Calu3 (cell line): ENCODE results near the gene RNF180. TPM values are rescaled to one million over a fixed set of nuclear protein-coding genes. Genes with fewer than 3 reads are reported as not detected.

Experiments
- BruUV-seq: library from RNA; stranded (reverse); fragments of 400-500 nt; replicated peaks from 2 replicates; lab custom pipeline; 2021; lab: Mats Ljungman, UMichigan
- CTCF ChIA-PET: fragments of 300-600 bp; sonication (Branson Sonifier 250); formaldehyde crosslinking; loops from one replicate; lab custom pipeline; 2022; ENCODE audit warnings: antibody characterized with exemption; lab: Charles Lee
- DNase-seq: peaks from one replicate; pipeline ENCODE4 v3.0.0; 2022
- H3K27ac Mint-ChIP-seq: one replicate; pipeline ENCODE4 v1.8.0; 2022; ENCODE audit warnings: mixed read lengths; ENCODE audit not compliant: unreplicated experiment
- H3K27me3 Mint-ChIP-seq: one replicate; pipeline ENCODE4 v1.8.0; 2022; ENCODE audit warnings: mixed read lengths; ENCODE audit not compliant: unreplicated experiment
- H3K36me3 Mint-ChIP-seq: one replicate; pipeline ENCODE4 v1.8.0; 2022; ENCODE audit warnings: mild to moderate bottlenecking, moderate library complexity, mixed read lengths; ENCODE audit not compliant: insufficient read depth, unreplicated experiment
- H3K4me1 Mint-ChIP-seq: one replicate; pipeline ENCODE4 v1.8.0; 2022; ENCODE audit warnings: mild to moderate bottlenecking, low read depth, mixed read lengths; ENCODE audit not compliant: unreplicated experiment
- H3K4me3 Mint-ChIP-seq: one replicate; pipeline ENCODE4 v1.8.0; 2022; ENCODE audit warnings: mild to moderate bottlenecking, low read depth, moderate library complexity, mixed read lengths; ENCODE audit not compliant: unreplicated experiment
- H3K9me3 Mint-ChIP-seq: one replicate; pipeline ENCODE4 v1.8.0; 2022; ENCODE audit warnings: low read depth, mixed read lengths; ENCODE audit not compliant: unreplicated experiment
- intact Hi-C: fragments of 100-400 bp; cut with micrococcal nuclease; formaldehyde crosslinking; loops from one replicate; pipeline ENCODE4 v1.10.0; 2022; ENCODE audit not compliant: unreplicated experiment
- total RNA-seq: library from RNA; stranded (reverse); gene quantifications from 2 replicates; pipeline ENCODE4 v1.2.3, GENCODE V29; 2022
- TF ChIP-seq, protein P1 (sequence below): fragments of 200-600 bp; IDR thresholded peaks from one replicate; pipeline ENCODE4 v1.8.0; 2022; ENCODE audit warnings: antibody characterized with exemption; ENCODE audit not compliant: unreplicated experiment

The RNF180 gene
- total RNA-seq, 1 experiment from 2014 or later: 2.1 TPM

GRCh38 chr5:64149268-64149667 lies 16.4 kb upstream of the RNF180 start:
- H3K9me3 Mint-ChIP-seq: peaks cover 3% of the 10 kb centered on the region
- BruUV-seq: no TSS peak
- H3K4me3 Mint-ChIP-seq: no peak overlapping the region
- peaks cover 26% of the 10 kb centered on the region for H3K27me3 Mint-ChIP-seq
- CTCF ChIA-PET: no interaction called here
- no peak for DNase-seq
- TF ChIP-seq, protein P1, sequence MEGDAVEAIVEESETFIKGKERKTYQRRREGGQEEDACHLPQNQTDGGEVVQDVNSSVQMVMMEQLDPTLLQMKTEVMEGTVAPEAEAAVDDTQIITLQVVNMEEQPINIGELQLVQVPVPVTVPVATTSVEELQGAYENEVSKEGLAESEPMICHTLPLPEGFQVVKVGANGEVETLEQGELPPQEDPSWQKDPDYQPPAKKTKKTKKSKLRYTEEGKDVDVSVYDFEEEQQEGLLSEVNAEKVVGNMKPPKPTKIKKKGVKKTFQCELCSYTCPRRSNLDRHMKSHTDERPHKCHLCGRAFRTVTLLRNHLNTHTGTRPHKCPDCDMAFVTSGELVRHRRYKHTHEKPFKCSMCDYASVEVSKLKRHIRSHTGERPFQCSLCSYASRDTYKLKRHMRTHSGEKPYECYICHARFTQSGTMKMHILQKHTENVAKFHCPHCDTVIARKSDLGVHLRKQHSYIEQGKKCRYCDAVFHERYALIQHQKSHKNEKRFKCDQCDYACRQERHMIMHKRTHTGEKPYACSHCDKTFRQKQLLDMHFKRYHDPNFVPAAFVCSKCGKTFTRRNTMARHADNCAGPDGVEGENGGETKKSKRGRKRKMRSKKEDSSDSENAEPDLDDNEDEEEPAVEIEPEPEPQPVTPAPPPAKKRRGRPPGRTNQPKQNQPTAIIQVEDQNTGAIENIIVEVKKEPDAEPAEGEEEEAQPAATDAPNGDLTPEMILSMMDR: no peak
- no peaks in the 10 kb centered on the region for H3K4me1 Mint-ChIP-seq
- intact Hi-C loops: loop anchor here (5.0 kb wide), 1 partner anchor 747 kb away; no protein-coding TSS in a partner anchor
- H3K36me3 Mint-ChIP-seq: no peaks in the 10 kb centered on the region
- no peak overlapping the region for H3K27ac Mint-ChIP-seq

DNA sequence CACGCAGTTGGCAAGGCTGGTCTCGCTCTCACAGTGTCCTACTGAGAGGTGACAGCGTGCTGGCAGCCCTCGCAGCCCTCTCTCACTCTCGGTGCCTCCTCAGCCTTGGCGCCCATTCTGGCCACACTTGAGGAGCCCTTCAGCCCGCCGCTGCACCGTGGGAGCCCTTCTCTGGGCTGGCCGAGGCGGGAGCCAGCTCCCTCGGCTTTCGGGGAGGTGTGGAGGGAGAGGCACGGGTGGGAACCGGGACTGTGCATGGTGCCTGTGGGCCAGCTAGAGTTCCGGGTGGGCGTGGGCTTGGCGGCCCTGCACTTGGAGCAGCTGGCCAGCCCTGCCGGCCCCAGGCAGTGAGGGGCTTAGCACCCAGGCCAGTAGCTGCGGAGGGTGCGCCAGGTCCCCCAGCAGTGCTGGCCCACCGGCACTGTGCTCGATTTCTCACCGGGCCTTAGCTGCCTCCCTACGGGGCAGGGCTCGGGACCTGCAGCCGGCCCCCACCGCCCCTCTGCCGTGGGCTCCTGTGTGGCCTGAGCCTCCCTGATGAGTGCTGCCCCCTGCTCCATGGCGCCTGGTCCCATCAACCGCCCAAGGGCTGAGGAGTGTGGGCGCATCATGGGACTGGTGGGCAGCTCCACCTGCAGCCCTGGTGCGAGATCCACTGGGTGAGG lies 15.7 kb upstream of the RNF180 start:
- CTCF ChIA-PET: no interaction called here
- H3K4me1 Mint-ChIP-seq: no peaks in the 10 kb centered on the region
- no peak overlapping the region for H3K4me3 Mint-ChIP-seq
- intact Hi-C loops: loop anchor here (5.0 kb wide), 1 partner anchor 748 kb away; no protein-coding TSS in a partner anchor
- TF ChIP-seq, protein P1: no peak
- H3K27me3 Mint-ChIP-seq: peaks cover 33% of the 10 kb centered on the region
- no peaks in the 10 kb centered on the region for H3K36me3 Mint-ChIP-seq
- peaks cover 3% of the 10 kb centered on the region for H3K9me3 Mint-ChIP-seq
- H3K27ac Mint-ChIP-seq: no peak overlapping the region
- BruUV-seq: no TSS peak
- DNase-seq: no peak

- Mint-ChIP-seq H3K4me1 (no peaks in the 10 kb centered on the region), H3K27me3 (peaks cover 53% of the 10 kb centered on the region), H3K27ac (no peak overlapping the region), H3K4me3 (no peak overlapping the region), H3K36me3 (no peaks in the 10 kb centered on the region), H3K9me3 (peaks cover 3% of the 10 kb centered on the region)
- intact Hi-C loops: no loop called here
- CTCF ChIA-PET: no interaction called here
- no peak for DNase-seq
- TF ChIP-seq, protein P1: no peak
- BruUV-seq: no TSS peak
Observed at GRCh38 chr5:64156261-64156660, 9.4 kb upstream of the RNF180 start.

DNA sequence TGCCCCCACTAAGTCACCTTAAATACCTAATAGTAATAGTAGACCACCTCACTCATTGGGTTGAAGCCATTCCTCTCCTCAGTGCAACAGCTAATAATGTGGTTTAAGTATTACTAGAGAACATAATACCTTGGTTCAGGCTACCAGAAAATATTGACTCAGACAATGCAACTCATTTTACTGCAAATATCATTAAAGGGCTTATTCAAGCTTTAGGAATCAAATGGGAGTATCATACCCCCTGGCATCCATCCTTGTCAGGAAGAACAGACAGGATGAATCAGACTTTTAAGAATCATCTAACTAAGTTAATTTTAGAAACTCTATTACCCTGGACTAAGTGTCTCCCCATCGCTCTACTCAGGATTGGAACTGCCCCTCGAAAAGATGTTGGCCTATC lies 6.8 kb upstream of the RNF180 start:
- BruUV-seq: no TSS peak
- CTCF ChIA-PET: interaction anchor here (0.9 kb wide), 1 partner anchor 47 kb away, joined by 3 read pairs; no protein-coding TSS in a partner anchor
- DNase-seq: no peak
- intact Hi-C loops: no loop called here
- H3K27me3 Mint-ChIP-seq: peaks cover 42% of the 10 kb centered on the region
- no peaks in the 10 kb centered on the region for H3K36me3 Mint-ChIP-seq
- H3K4me3 Mint-ChIP-seq: no peak overlapping the region
- H3K4me1 Mint-ChIP-seq: no peaks in the 10 kb centered on the region
- TF ChIP-seq, protein P1: no peak
- peaks cover 3% of the 10 kb centered on the region for H3K9me3 Mint-ChIP-seq
- no peak overlapping the region for H3K27ac Mint-ChIP-seq
